ENCODE results near the gene CEP295NL.
"Not testable (repeated sequence)": the region's sequence is repeated elsewhere in the genome, so short reads cannot be mapped to it uniquely, and the experiment has no call there.

CEP295NL gene

GRCh38 chr17:78886954-78887353, 16.0 kb downstream of the CEP295NL start:
- DNase-seq (ENCODE audit: low read depth) = no peak

- DNase-seq (ENCODE audit: low read depth) = no peak
These were observed 17.0 kb downstream of the CEP295NL start for GRCh38 chr17:78885956-78886355.

GRCh38 chr17:78884876-78885667, 17.9 kb downstream of the CEP295NL start:
- no peak for DNase-seq (ENCODE audit: low read depth)

GRCh38 chr17:78884148-78884825, 18.7 kb downstream of the CEP295NL start:
- DNase-seq (ENCODE audit: low read depth) = no peak

GRCh38 chr17:78883533-78884131, 19.4 kb downstream of the CEP295NL start:
- DNase-seq (ENCODE audit: low read depth) = no peak

- DNase-seq (ENCODE audit: low read depth) = no peak
These were observed 19.9 kb downstream of the CEP295NL start for GRCh38 chr17:78883089-78883532.

- DNase-seq (ENCODE audit: low read depth) = no peak
These were observed 20.4 kb downstream of the CEP295NL start for GRCh38 chr17:78882540-78883088.

GRCh38 chr17:78879635-78880186, 23.3 kb downstream of the CEP295NL start:
- DNase-seq (ENCODE audit: low read depth) = no peak

- no peak for DNase-seq (ENCODE audit: low read depth)
These were observed 24.0 kb downstream of the CEP295NL start for GRCh38 chr17:78878871-78879527.

- no peak for DNase-seq (ENCODE audit: low read depth)
These were observed 24.7 kb downstream of the CEP295NL start for GRCh38 chr17:78878261-78878660.

- DNase-seq (ENCODE audit: low read depth) = not testable (repeated sequence)
These were observed 26.0 kb downstream of the CEP295NL start for GRCh38 chr17:78876954-78877517.

GRCh38 chr17:78876094-78876597, 26.9 kb downstream of the CEP295NL start:
- DNase-seq (ENCODE audit: low read depth) = no peak

- no peak for DNase-seq (ENCODE audit: low read depth)
These were observed 27.5 kb downstream of the CEP295NL start for GRCh38 chr17:78875363-78876093.

- DNase-seq (ENCODE audit: low read depth) = no peak
These were observed 29.3 kb downstream of the CEP295NL start for GRCh38 chr17:78873519-78874340.

- no peak for DNase-seq (ENCODE audit: low read depth)
These were observed 30.5 kb downstream of the CEP295NL start for GRCh38 chr17:78872486-78872885.

GRCh38 chr17:78870621-78871020, 32.4 kb downstream of the CEP295NL start:
- no peak for DNase-seq (ENCODE audit: low read depth)

- no peak for DNase-seq (ENCODE audit: low read depth)
These were observed 34.6 kb downstream of the CEP295NL start for GRCh38 chr17:78868391-78868790.

- not testable (repeated sequence) for DNase-seq (ENCODE audit: low read depth)
These were observed 36.0 kb downstream of the CEP295NL start for GRCh38 chr17:78867046-78867445.

- DNase-seq (ENCODE audit: low read depth) = peak; percentile 31
These were observed 37.2 kb downstream of the CEP295NL start for GRCh38 chr17:78865682-78866390.
